ENCODE results near the gene ZNF710. TPM values are rescaled to one million over a fixed set of nuclear protein-coding genes. Genes with fewer than 3 reads are reported as not detected.

Gene ZNF710
- total RNA-seq, 4 donors from 2014 or later, result 9.0 to 15.6 (median 11.2) TPM

DNA sequence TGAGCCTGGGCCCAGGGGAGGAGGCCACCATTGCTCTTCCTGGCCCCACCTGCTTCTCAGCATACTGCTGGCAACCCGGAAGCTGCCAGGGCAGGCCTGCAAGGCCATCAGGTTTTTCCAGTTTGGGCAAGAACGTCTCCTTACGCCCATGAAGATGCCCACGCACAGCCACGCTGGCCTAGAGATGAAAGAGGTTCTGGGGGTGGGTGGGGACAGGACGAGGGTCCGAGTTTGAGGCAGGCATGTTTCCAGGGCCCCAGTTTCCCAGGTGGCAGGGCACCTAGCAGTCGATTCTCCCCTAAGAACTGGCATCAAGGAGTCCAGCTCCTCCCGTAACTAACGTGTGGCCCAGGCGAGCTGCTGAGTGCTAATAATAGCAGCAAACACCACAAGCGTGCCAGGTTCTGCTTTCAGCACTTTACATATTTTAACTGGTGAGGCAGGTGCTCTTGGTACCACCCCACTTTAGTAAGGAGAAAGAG lies 45.8 kb downstream of the ZNF710 start:
- H3K9me3 ChIP-seq, result no peaks in the 10 kb centered on the region
- 72 to 79% methylated on average over 12 of the region's 12 CpGs for WGBS, 2 donors
- H3K27ac ChIP-seq, result peak overlapping the region in 1 of 4 donors; percentile 17

GRCh38 chr15:90047956-90048575 lies 46.9 kb downstream of the ZNF710 start:
- H3K4me3 ChIP-seq, result no peak overlapping the region
- 55 to 56% methylated on average over 5 to 9 of the region's 9 CpGs for WGBS, 2 donors

More for the DNA sequence above, 45.8 kb downstream of the ZNF710 start:
- no peak overlapping the region for H3K4me3 ChIP-seq
- H3K4me1 ChIP-seq, result peaks cover 0 to 24% (median 6%) of the 10 kb centered on the region in 4 donors
- TF ChIP-seq POLR2A (IDR thresholded peaks at IDR 0.05) (no peak), EP300 (IDR thresholded peaks at IDR 0.05) (no peak), CTCF (IDR thresholded peaks at IDR 0.05) (no peak)
- H3K36me3 ChIP-seq, result no peaks in the 10 kb centered on the region
- DNase-seq (ENCODE audit: low spot score in 2 of 2), result no peak
- H3K27me3 ChIP-seq, result no peaks in the 10 kb centered on the region

DNA sequence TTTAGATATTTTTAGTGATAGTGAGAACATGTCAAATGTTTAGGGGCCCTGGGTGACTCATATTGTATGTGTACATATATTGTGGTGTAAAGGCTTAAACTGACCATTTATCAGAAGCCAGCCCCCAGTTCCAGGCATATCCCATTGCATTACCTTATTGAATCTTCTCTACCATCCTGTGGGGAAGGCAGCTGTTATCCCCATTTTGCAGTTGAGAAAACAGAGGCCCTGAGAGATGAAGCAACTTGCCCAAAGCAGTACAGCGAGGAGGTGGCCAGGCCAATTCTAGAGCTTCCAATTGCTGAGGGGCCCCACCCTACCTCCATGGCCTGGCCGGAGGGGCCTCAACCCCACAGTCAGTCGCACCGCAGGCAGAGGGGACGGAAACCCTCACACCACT lies 47.9 kb downstream of the ZNF710 start:
- 93 to 96% methylated on average over 5 of the region's 5 CpGs for WGBS, 2 donors
- DNase-seq (ENCODE audit: low spot score in 2 of 2), result no peak

More at GRCh38 chr15:90047956-90048575, 46.9 kb downstream of the ZNF710 start:
- peaks cover 0 to 24% (median 6%) of the 10 kb centered on the region in 4 donors for H3K4me1 ChIP-seq
- no peak for DNase-seq (ENCODE audit: low spot score in 2 of 2)
- H3K27me3 ChIP-seq, result no peaks in the 10 kb centered on the region
- TF ChIP-seq POLR2A (IDR thresholded peaks at IDR 0.05) (no peak), EP300 (IDR thresholded peaks at IDR 0.05) (no peak), CTCF (IDR thresholded peaks at IDR 0.05) (no peak)
- H3K27ac ChIP-seq, result no peak overlapping the region
- H3K36me3 ChIP-seq, result no peaks in the 10 kb centered on the region
- H3K9me3 ChIP-seq, result no peaks in the 10 kb centered on the region

DNA sequence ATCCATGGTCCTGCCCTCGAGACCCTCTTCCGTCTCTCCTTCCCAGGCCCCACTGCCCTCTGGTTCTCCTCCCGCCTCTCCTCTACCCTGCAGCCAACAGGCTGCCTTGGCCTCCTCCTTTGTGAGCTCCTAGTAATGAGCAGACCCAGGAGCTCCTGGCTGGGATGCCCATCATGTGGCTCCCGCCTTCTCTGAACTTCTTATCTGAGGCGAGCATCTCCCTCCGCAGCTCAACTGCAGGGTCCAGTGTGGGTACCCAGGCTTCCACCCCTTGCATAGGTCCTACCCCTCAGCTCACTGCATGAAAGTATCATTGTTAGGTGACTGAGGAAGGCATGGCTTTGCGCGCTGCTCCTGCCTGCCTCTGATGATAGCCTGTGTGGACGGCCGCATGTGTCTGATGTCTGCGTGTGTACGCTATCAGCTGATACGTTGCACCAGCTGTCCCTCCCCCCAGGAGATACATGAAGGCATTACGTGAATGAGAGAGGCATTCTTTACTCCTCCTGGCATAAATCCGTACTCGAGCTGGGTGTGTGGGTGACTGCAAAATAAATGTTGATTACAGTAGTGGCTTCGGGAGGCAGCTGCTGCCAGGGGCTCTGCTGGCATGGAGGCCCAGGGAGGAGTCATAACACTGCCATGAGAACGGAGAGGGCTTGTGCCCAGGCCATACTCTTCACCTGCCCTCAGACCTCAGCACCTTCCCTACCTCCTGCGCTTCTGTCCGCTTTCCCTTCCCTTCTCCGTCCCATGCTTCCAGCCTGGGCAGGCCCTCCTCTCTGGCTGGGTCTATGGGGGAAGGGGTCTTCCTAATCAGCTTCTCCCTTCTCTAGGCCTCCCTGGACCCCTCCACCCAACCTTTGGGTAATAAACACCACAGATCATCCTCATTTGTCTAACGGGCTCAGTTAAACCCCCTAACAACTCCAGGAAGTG lies 48.8 kb downstream of the ZNF710 start:
- 66 to 76% methylated on average over 22 of the region's 22 CpGs for WGBS, 2 donors
- no peak overlapping the region for H3K4me3 ChIP-seq
- H3K27me3 ChIP-seq, result no peaks in the 10 kb centered on the region
- TF ChIP-seq CTCF (IDR thresholded peaks at IDR 0.05) (no peak), EP300 (IDR thresholded peaks at IDR 0.05) (no peak), POLR2A (IDR thresholded peaks at IDR 0.05) (no peak)
- H3K9me3 ChIP-seq, result no peaks in the 10 kb centered on the region
- DNase-seq (ENCODE audit: low spot score in 2 of 2), result no peak
- H3K27ac ChIP-seq, result no peak overlapping the region
- peaks cover 0 to 23% (median 2%) of the 10 kb centered on the region in 4 donors for H3K4me1 ChIP-seq
- no peaks in the 10 kb centered on the region for H3K36me3 ChIP-seq

More for the DNA sequence above, 47.9 kb downstream of the ZNF710 start:
- H3K4me1 ChIP-seq, result peaks cover 0 to 20% (median 2%) of the 10 kb centered on the region in 4 donors
- H3K36me3 ChIP-seq, result no peaks in the 10 kb centered on the region
- H3K4me3 ChIP-seq, result no peak overlapping the region
- H3K27ac ChIP-seq, result no peak overlapping the region
- TF ChIP-seq POLR2A (IDR thresholded peaks at IDR 0.05) (no peak), CTCF (IDR thresholded peaks at IDR 0.05) (no peak), EP300 (IDR thresholded peaks at IDR 0.05) (no peak)
- H3K27me3 ChIP-seq, result no peaks in the 10 kb centered on the region
- no peaks in the 10 kb centered on the region for H3K9me3 ChIP-seq
